GM12864 (cell line): ENCODE measurements around the gene RAB8B.

ENCODE experiments used
- DNase-seq: peaks from one replicate; pipeline ENCODE4 v3.0.0-alpha.2; 2011; ENCODE audit warnings: low read depth
- H3K4me3 ChIP-seq: 2 replicates; pipeline ENCODE4 v1.5.1; 2011; ENCODE audit warnings: mild to moderate bottlenecking, low read depth, low read length, control low read depth
- CTCF ChIP-seq: IDR thresholded peaks from 2 replicates; pipeline ENCODE4 v1.5.1; 2011; ENCODE audit warnings: low read depth, mild to moderate bottlenecking, moderate library complexity, low read length, control low read depth, inconsistent platforms; ENCODE audit errors: missing control alignments

The RAB8B gene

DNA sequence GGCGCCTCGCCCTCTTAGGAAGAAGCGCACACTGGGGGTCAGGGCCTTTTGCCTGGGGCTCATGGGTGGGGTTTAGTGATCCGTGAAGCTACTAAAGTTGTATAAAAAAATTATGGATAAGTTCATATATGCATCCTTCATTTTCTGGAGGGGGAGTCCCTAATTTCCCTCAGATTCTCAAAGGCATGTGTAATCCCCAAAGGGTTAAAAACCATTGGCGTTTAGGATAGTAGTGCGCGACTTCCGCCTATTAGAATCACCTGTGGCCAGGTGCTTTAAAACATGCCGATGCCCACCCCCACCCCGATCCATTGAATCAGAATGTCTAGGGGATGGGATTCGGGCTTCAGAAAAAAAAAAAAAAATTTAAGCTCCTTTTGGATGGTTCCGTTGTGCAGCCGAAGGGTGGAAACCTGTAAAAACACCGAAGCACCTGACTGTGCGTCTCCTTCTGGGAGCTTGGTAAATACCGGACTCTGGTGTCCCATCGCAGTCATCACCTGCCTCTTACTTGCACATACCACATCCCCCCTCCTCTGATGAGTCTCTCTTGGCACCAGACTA lies 88.6 kb downstream of the RAB8B start:
- TF ChIP-seq CTCF, result no peak

DNA sequence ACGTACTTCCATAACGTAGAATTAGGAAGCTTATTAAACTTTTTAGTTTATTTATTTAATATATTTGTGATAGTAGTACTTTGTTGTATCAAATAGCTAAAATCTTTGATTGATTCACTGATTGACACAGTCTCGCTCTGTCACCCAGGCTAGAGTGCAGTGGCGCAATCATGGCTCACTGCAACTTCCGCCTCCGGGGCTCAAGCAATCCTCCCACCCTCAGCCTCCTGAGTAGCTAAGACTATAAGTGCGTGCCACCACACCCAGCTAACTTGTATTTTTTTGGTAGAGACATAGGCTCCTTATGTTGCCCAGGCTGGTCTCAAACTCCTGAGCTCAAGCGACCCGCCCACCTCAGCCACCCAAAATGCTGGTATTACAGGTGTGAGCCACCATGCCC lies 93.7 kb downstream of the RAB8B start:
- TF ChIP-seq CTCF, result no peak
- no peak overlapping the region for H3K4me3 ChIP-seq
- no peak for DNase-seq

More for the DNA sequence above, 88.6 kb downstream of the RAB8B start:
- DNase-seq, result no peak
- H3K4me3 ChIP-seq, result peak overlapping the region; percentile 90

DNA sequence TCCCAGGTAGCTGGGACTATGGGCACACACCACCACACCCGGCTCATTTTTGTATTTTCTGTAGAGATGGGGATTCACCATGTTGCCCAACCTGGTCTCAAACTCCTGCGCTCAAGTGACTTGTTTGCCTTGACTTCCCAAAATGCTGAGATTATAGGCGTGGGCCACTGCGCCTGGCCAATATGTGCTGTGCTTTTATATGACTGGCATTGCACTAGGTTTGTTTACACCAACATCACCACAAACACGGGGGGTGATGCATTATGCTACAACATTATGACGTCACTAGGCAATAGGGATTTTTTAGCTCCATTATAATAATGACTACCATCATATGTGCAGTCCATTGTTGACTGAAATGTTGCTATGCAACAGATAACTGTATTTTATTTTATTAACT lies 94.9 kb downstream of the RAB8B start:
- TF ChIP-seq CTCF, result no peak
- no peak for DNase-seq
- no peak overlapping the region for H3K4me3 ChIP-seq

GRCh38 chr15:63287109-63287508 lies 97.7 kb downstream of the RAB8B start:
- no peak for TF ChIP-seq CTCF
- DNase-seq, result no peak

DNA sequence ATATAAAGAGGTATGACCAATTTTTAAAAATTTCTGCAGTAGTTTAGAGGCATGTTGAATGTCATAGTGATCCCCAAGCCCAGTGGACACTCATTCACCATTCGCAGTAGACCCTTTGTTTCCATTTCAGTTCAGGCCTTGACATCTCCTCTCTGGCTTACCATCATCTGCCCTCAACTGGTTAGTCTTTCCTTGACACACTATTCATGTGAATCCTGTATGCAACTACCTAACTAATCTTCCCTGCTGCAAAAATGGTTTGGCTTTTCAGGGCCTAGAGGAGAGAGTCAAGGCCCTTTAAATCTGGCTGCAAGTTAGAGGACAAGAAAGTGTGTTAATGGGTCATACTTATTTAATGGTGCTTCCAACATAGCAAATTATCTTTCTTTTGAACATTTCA lies 98.9 kb downstream of the RAB8B start:
- no peak overlapping the region for H3K4me3 ChIP-seq
- no peak for DNase-seq
- TF ChIP-seq CTCF, result no peak

More at GRCh38 chr15:63287109-63287508, 97.7 kb downstream of the RAB8B start:
- H3K4me3 ChIP-seq, result no peak overlapping the region

- TF ChIP-seq CTCF, result peak; percentile 49
- no peak for DNase-seq
- no peak overlapping the region for H3K4me3 ChIP-seq
Observed at GRCh38 chr15:63288778-63289378, 99.5 kb downstream of the RAB8B start.

DNA sequence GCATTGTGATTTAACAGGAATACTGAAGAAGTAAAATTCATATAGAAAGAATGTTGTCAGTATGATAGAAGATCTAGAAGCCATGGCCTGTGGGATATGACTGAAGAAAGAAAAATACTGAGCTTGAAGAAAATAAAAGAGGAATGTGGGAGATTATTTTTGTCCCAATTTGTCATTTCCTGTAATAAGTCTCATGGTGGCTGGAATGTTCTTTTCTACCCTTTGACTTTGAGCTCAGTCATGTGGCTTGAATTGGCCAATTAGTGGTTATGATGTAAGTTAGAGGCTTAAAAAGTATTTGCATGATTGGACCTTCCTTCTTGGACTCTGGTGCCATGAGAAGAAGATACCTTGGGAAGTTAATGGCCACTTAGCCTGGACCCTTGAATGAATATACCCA lies 102.1 kb downstream of the RAB8B start:
- TF ChIP-seq CTCF, result no peak
- DNase-seq, result no peak
- no peak overlapping the region for H3K4me3 ChIP-seq
